ENCODE results near the gene PAQR9. TPM values are rescaled to one million over a fixed set of nuclear protein-coding genes. Genes with fewer than 3 reads are reported as not detected.
A peak's percentile ranks its signal among the peaks of the same experiment; 100 is the strongest.

PAQR9 gene
- total and polyA plus RNA-seq, 2 donors (not counting 3 experiments of a cell fraction or from before 2014, with no cell fraction given), result not detected

DNA sequence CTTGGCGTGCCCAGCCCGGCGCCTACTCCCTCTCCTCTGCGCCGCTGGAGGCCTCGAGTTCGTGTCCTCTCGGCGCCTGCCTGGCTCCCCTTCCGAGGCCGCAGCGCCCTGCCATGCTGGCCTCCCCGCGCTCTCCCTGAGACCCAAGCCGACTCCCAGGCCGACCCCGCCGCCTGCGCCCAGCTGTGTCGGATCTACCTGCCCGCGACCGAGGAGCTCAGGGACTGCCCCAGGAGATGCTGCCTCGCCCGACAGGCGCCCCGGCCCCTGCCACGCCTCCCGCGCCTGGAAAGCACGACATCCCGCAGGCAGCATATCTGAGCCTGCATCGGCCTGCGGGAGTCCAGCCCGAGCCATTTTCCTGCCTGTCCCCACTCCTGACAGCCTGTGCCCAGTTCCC is 16.1 kb downstream of the PAQR9 start:
- Histone ChIP-seq H3K9ac (replicated peaks; ENCODE audit: extremely low read depth, insufficient read depth, low read length) (no peak overlapping the region), H3K27me3 (ENCODE audit: control insufficient read depth in 2 of 2, insufficient read depth in 2 of 2, low read length in 2 of 2) (peaks cover 34 to 73% of the 10 kb centered on the region in 2 experiments), H3K9me1 (replicated peaks; ENCODE audit: control insufficient read depth, extremely low read depth, insufficient read depth, low read length) (no peaks in the 10 kb centered on the region), H3K4me3 (replicated peaks in 1 of 3; ENCODE audit: insufficient read depth in 1 of 3, low read depth in 1 of 3, low read length in 3 of 3) (no peak overlapping the region), H3K36me3 (ENCODE audit: control insufficient read depth in 2 of 2, extremely low read depth in 1 of 2, insufficient read depth in 2 of 2, low read length in 2 of 2) (no peaks in the 10 kb centered on the region), H4K20me1 (replicated peaks; ENCODE audit: control insufficient read depth, extremely low read depth, insufficient read depth, low read length) (no peaks in the 10 kb centered on the region), H3K4me1 (ENCODE audit: control insufficient read depth, extremely low read depth, insufficient read depth, low read length) (no peaks in the 10 kb centered on the region), H3K4me2 (ENCODE audit: insufficient read depth, low read length) (no peak overlapping the region), H3K79me2 (ENCODE audit: control insufficient read depth, insufficient read depth, low read length) (no peaks in the 10 kb centered on the region), H3K9me3 (replicated peaks; ENCODE audit: control insufficient read depth, insufficient read depth, low read length) (no peaks in the 10 kb centered on the region), H3K27ac (ENCODE audit: insufficient read depth, low read depth, low read length) (no peak overlapping the region), H2AFZ (ENCODE audit: low read depth, low read length) (no peak overlapping the region)
- DNase-seq (ENCODE audit: low read depth, low spot score) (no peak), FAIRE-seq (no peak)
- POLR2A ChIA-PET, result no interaction called here
- TF ChIP-seq, protein P1, sequence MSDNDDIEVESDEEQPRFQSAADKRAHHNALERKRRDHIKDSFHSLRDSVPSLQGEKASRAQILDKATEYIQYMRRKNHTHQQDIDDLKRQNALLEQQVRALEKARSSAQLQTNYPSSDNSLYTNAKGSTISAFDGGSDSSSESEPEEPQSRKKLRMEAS (IDR thresholded peaks at IDR 0.05; ENCODE audit: insufficient read depth, insufficient read length), result no peak
- no peak for TF ChIP-seq EZH2 (IDR thresholded peaks at IDR 0.05; ENCODE audit: borderline replicate concordance, low read depth, low read length, severe bottlenecking)
- TF ChIP-seq GATA2 (IDR thresholded peaks at IDR 0.05; ENCODE audit: insufficient read depth, insufficient read length, low read depth, low read length), result no peak
- no peak for TF ChIP-seq POLR2A (IDR thresholded peaks at IDR 0.05; ENCODE audit: low read depth, low read length)
- no peak for TF ChIP-seq FOS (IDR thresholded peaks at IDR 0.05; ENCODE audit: borderline replicate concordance, insufficient read depth, low read length)
- no peak for TF ChIP-seq MYC (IDR thresholded peaks at IDR 0.05; ENCODE audit: low read depth, low read length)
- dilution Hi-C loops (cut with MboI; ENCODE audit: extremely low pct_ligation_motif_present, low sequenced_read_pairs) (no loop called here), intact Hi-C loops (cut with micrococcal nuclease) (no loop called here)
- CTCF ChIA-PET, result no interaction called here
- no TSS peak for BruUV-seq (replicated peaks)

GRCh38 chr3:142946861-142947260 is 16.6 kb downstream of the PAQR9 start:
- H3K79me2 ChIP-seq (ENCODE audit: control insufficient read depth, insufficient read depth, low read length), result no peaks in the 10 kb centered on the region
- H2AFZ ChIP-seq (ENCODE audit: low read depth, low read length), result no peak overlapping the region
- no peak for DNase-seq (ENCODE audit: low read depth, low spot score)
- no peak overlapping the region for H3K9ac ChIP-seq (replicated peaks; ENCODE audit: extremely low read depth, insufficient read depth, low read length)
- ChIA-PET POLR2A (no interaction called here), CTCF (no interaction called here)
- intact Hi-C loops (cut with micrococcal nuclease) (no loop called here), dilution Hi-C loops (cut with MboI; ENCODE audit: extremely low pct_ligation_motif_present, low sequenced_read_pairs) (no loop called here)
- no peaks in the 10 kb centered on the region for H3K36me3 ChIP-seq (ENCODE audit: control insufficient read depth in 2 of 2, extremely low read depth in 1 of 2, insufficient read depth in 2 of 2, low read length in 2 of 2)
- peak; percentile 4 for FAIRE-seq
- H3K4me1 ChIP-seq (ENCODE audit: control insufficient read depth, extremely low read depth, insufficient read depth, low read length), result no peaks in the 10 kb centered on the region
- BruUV-seq (replicated peaks), result no TSS peak
- no peaks in the 10 kb centered on the region for H4K20me1 ChIP-seq (replicated peaks; ENCODE audit: control insufficient read depth, extremely low read depth, insufficient read depth, low read length)
- H3K9me1 ChIP-seq (replicated peaks; ENCODE audit: control insufficient read depth, extremely low read depth, insufficient read depth, low read length), result no peaks in the 10 kb centered on the region
- no peak overlapping the region for H3K4me2 ChIP-seq (ENCODE audit: insufficient read depth, low read length)
- H3K27ac ChIP-seq (ENCODE audit: insufficient read depth, low read depth, low read length), result no peak overlapping the region
- no peak overlapping the region for H3K4me3 ChIP-seq (replicated peaks in 1 of 3; ENCODE audit: insufficient read depth in 1 of 3, low read depth in 1 of 3, low read length in 3 of 3)
- peaks cover 34 to 69% of the 10 kb centered on the region in 2 experiments for H3K27me3 ChIP-seq (ENCODE audit: control insufficient read depth in 2 of 2, insufficient read depth in 2 of 2, low read length in 2 of 2)
- no peaks in the 10 kb centered on the region for H3K9me3 ChIP-seq (replicated peaks; ENCODE audit: control insufficient read depth, insufficient read depth, low read length)
- TF ChIP-seq, protein P1 (IDR thresholded peaks at IDR 0.05; ENCODE audit: insufficient read depth, insufficient read length), result no peak
- TF ChIP-seq GATA2 (IDR thresholded peaks at IDR 0.05; ENCODE audit: insufficient read depth, insufficient read length, low read depth, low read length), result no peak

Data from endothelial cell of umbilical vein (primary cell).